SK-N-MC (cell line): ENCODE measurements around the gene LRRC3.

ENCODE experiments used
- EZH2 ChIP-seq: fragments of 200-600 bp; sonication (generic); IDR thresholded peaks from one replicate; pipeline ENCODE4 v1.6.1; 2017; ENCODE audit warnings: antibody characterized with exemption
- FOXP2 ChIP-seq: optimal IDR thresholded peaks from 2 replicates; pipeline ENCODE3; 2011; ENCODE audit warnings: mild to moderate bottlenecking, moderate library complexity; ENCODE audit not compliant: insufficient read depth; ENCODE audit errors: extremely low read length, control extremely low read depth
- POLR2AphosphoS5 ChIP-seq: IDR thresholded peaks from 2 replicates; pipeline ENCODE4 v1.6.1; 2012; ENCODE audit warnings: mild to moderate bottlenecking, low read depth, low read length, borderline replicate concordance

GRCh38 chr21:44485796-44486195 lies 30.5 kb downstream of the LRRC3 start:
- TF ChIP-seq POLR2AphosphoS5 (no peak), EZH2 (no peak), FOXP2 (no peak)
